OCI-LY1 (cell line): ENCODE data around the gene CREB3.

Experiments
- CTCF ChIP-seq: fragments of 200-600 bp; sonication (generic), shearing (Covaris generic); IDR thresholded peaks from 2 replicates; pipeline ENCODE4 v1.5.1; 2017; ENCODE audit warnings: mild to moderate bottlenecking, antibody characterized with exemption, low read length, moderate library complexity, mixed read lengths
- EZH2 ChIP-seq: fragments of 200-600 bp; sonication (generic), shearing (Covaris generic); IDR thresholded peaks from 2 replicates; pipeline ENCODE4 v1.8.0; 2017; ENCODE audit warnings: borderline replicate concordance, mixed run types, mild to moderate bottlenecking, antibody characterized with exemption, low read length, moderate library complexity, mixed read lengths

- TF ChIP-seq EZH2 (no peak), CTCF (no peak)
Measured at GRCh38 chr9:35754264-35754663, 21.8 kb downstream of the CREB3 start, which contains the start of gene MSMP.
